Measurements from ENCODE around the gene CLDN3.

DNA sequence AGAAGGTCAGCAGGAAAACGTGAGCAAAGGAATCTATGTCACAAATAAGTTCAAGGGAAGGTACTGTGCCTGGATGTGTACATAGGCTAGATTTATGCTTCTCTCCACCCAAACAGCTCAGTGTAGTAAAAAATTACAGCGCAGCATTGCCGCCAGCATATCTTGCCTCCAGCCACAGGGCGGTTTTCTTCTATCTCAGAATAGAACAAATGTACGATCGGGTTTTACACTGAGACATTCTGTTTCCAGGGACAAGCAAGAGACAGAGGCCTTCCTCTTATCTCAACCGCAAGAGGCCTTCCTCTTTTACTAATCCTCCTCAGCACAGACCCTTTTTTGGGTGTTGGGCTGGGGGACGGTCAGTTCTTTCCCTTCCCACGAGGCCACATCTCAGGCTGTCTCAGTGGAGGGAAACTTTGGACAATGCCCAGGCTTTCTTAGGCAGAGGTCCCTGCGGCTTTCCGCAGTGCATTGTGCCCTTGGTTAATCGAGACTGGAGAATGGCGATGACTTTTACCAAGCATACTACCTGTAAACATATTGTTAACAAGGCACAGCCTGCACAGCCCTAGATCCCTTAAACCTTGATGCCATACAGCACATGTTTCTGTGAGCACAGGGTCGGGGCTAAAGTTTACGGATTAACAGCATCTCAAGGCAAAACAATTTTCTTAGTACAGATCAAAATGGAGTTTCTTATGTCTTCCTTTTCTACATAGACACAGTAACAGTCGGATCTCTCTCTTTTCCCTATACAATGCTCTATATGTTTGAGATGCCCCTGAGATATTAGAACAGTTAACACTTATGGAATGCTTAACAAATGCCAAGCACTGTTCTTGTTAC, 19.9 kb downstream of the CLDN3 start:
- TF ChIP-seq, protein P1, sequence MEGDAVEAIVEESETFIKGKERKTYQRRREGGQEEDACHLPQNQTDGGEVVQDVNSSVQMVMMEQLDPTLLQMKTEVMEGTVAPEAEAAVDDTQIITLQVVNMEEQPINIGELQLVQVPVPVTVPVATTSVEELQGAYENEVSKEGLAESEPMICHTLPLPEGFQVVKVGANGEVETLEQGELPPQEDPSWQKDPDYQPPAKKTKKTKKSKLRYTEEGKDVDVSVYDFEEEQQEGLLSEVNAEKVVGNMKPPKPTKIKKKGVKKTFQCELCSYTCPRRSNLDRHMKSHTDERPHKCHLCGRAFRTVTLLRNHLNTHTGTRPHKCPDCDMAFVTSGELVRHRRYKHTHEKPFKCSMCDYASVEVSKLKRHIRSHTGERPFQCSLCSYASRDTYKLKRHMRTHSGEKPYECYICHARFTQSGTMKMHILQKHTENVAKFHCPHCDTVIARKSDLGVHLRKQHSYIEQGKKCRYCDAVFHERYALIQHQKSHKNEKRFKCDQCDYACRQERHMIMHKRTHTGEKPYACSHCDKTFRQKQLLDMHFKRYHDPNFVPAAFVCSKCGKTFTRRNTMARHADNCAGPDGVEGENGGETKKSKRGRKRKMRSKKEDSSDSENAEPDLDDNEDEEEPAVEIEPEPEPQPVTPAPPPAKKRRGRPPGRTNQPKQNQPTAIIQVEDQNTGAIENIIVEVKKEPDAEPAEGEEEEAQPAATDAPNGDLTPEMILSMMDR (IDR thresholded peaks at IDR 0.05), result no peak
- no peak for TF ChIP-seq POLR2A (IDR thresholded peaks at IDR 0.05; ENCODE audit: low read depth)
